H1 (cell line): ENCODE results near the gene BICD1.

Experiments used
- CTCF ChIP-seq, 3 experiments: IDR thresholded peaks; 1 replicate in 2 of 3; 2 replicates in 1 of 3; pipeline versions ENCODE4 v1.5.1 to v1.6.1; 2011; ENCODE audit warnings: low read length in 3 of 3, mild to moderate bottlenecking in 3 of 3, inconsistent platforms in 2 of 3, low read depth in 1 of 3, moderate library complexity in 1 of 3; ENCODE audit not compliant: insufficient read depth in 1 of 3; ENCODE audit errors: control extremely low read depth in 1 of 3
- RAD21 ChIP-seq, 2 experiments: IDR thresholded peaks in 1 of 2; conservative IDR thresholded peaks in 1 of 2; 2 replicates each; pipeline ENCODE4 v1.6.1; 2011; ENCODE audit warnings: low read depth in 2 of 2, low read length in 2 of 2, improper control_type of control experiment in 1 of 2, inconsistent platforms in 1 of 2, mild to moderate bottlenecking in 1 of 2, moderate library complexity in 1 of 2
- RFX5 ChIP-seq: IDR thresholded peaks from 2 replicates; pipeline ENCODE4 v1.6.1; 2011; ENCODE audit warnings: low read depth, low read length, improper control_type of control experiment, borderline replicate concordance
- SP1 ChIP-seq: IDR thresholded peaks from 2 replicates; pipeline ENCODE4 v1.6.1; 2011; ENCODE audit warnings: low read depth, low read length
- YY1 ChIP-seq: IDR thresholded peaks from 2 replicates; pipeline ENCODE4 v1.6.1; 2011; ENCODE audit warnings: low read depth, mild to moderate bottlenecking, low read length
- ZNF274 ChIP-seq: IDR thresholded peaks from 2 replicates; pipeline ENCODE4 v1.7.0; 2012; ENCODE audit warnings: low read length, borderline replicate concordance; ENCODE audit errors: extremely low read depth

DNA sequence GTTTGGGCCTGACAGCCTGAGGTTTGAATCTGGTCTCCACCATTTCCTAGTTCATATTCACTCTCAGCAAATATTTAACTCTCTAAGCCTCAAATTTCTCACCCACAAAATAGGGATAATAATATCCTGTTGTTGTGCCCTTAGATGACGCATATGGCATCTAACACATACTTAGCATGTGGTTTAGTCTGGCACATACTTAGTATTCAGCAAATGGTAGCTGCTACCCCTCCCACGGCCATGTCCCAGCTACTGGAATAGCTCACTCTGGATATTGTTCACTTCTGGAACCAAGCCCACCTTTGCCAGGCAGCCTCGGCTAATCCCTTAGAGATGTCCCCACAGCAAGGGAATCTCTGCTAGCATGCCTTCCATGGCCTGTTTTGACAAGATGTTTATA lies 53.3 kb downstream of the BICD1 start:
- TF ChIP-seq RFX5 (no peak), ZNF274 (no peak), CTCF (IDR thresholded peaks at IDR 0.05; ENCODE audit: control extremely low read depth in 1 of 3, insufficient read depth in 1 of 3, low read depth in 1 of 3, low read length in 3 of 3) (no peak), RAD21 (IDR thresholded peaks at IDR 0.05 in 1 of 2, conservative IDR thresholded peaks at IDR 0.05 in 1 of 2; ENCODE audit: low read depth in 2 of 2, low read length in 2 of 2) (no peak), YY1 (no peak), SP1 (no peak)
